GM18502 (cell line): Measurements from ENCODE around the gene ADCY2.

Source experiments
- ATAC-seq: cut with Tn5 transposase; IDR thresholded peaks from one replicate; pipeline ENCODE4 v1.9.1; 2021; ENCODE audit warnings: mild to moderate bottlenecking; ENCODE audit not compliant: unreplicated experiment, poor library complexity

The ADCY2 gene

GRCh38 chr5:7435503-7435902 lies 39.6 kb downstream of the ADCY2 start:
- no peak for ATAC-seq

GRCh38 chr5:7436521-7436920 lies 40.6 kb downstream of the ADCY2 start:
- ATAC-seq: no peak

- no peak for ATAC-seq
Measured at GRCh38 chr5:7437836-7438235, 41.9 kb downstream of the ADCY2 start.

GRCh38 chr5:7445068-7445467 lies 49.1 kb downstream of the ADCY2 start:
- no peak for ATAC-seq

- no peak for ATAC-seq
Measured at GRCh38 chr5:7445831-7446230, 49.9 kb downstream of the ADCY2 start.

GRCh38 chr5:7446913-7447312 lies 51.0 kb downstream of the ADCY2 start:
- ATAC-seq: no peak

GRCh38 chr5:7453947-7454346 lies 58.0 kb downstream of the ADCY2 start:
- no peak for ATAC-seq

- no peak for ATAC-seq
Measured at GRCh38 chr5:7456206-7456605, 60.3 kb downstream of the ADCY2 start.

GRCh38 chr5:7461371-7461770 lies 65.4 kb downstream of the ADCY2 start:
- no peak for ATAC-seq

GRCh38 chr5:7462758-7463157 lies 66.8 kb downstream of the ADCY2 start:
- ATAC-seq: no peak

GRCh38 chr5:7464182-7464581 lies 68.2 kb downstream of the ADCY2 start:
- no peak for ATAC-seq

- ATAC-seq: no peak
Measured at GRCh38 chr5:7467179-7467578, 71.2 kb downstream of the ADCY2 start.

- no peak for ATAC-seq
Measured at GRCh38 chr5:7468742-7469141, 72.8 kb downstream of the ADCY2 start.

- ATAC-seq: no peak
Measured at GRCh38 chr5:7471710-7472109, 75.8 kb downstream of the ADCY2 start.

GRCh38 chr5:7473115-7473514 lies 77.2 kb downstream of the ADCY2 start:
- ATAC-seq: no peak

- no peak for ATAC-seq
Measured at GRCh38 chr5:7473668-7474215, 77.8 kb downstream of the ADCY2 start.

- ATAC-seq: no peak
Measured at GRCh38 chr5:7474821-7475403, 79.0 kb downstream of the ADCY2 start.

GRCh38 chr5:7478459-7478858 lies 82.5 kb downstream of the ADCY2 start:
- ATAC-seq: no peak

- no peak for ATAC-seq
Measured at GRCh38 chr5:7488734-7489133, 92.8 kb downstream of the ADCY2 start.

- ATAC-seq: no peak
Measured at GRCh38 chr5:7492371-7492770, 96.4 kb downstream of the ADCY2 start.

- ATAC-seq: no peak
Measured at GRCh38 chr5:7493081-7493480, 97.1 kb downstream of the ADCY2 start.

GRCh38 chr5:7493622-7494021 lies 97.7 kb downstream of the ADCY2 start:
- ATAC-seq: no peak
